Duodenal mucosa (tissue), 2 donors: ENCODE measurements around the gene NMNAT2.
"Not testable (repeated sequence)": the region's sequence is repeated elsewhere in the genome, so short reads cannot be mapped to it uniquely, and the experiment has no call there.

Source experiments
- H3K27ac ChIP-seq: one replicate; pipeline ENCODE4 v1.7.0; 2013; ENCODE audit warnings: low read depth, low read length
- H3K27me3 ChIP-seq, 2 donors: one replicate each; pipeline ENCODE4 v1.7.0; 2013; ENCODE audit warnings: low read length in 2 of 2, control low read depth in 1 of 2; ENCODE audit not compliant: insufficient read depth in 2 of 2, control insufficient read depth in 1 of 2
- H3K36me3 ChIP-seq, 2 donors: one replicate each; pipeline ENCODE4 v1.7.0; 2013; ENCODE audit warnings: low read length in 2 of 2, control low read depth in 1 of 2; ENCODE audit not compliant: insufficient read depth in 2 of 2, control insufficient read depth in 1 of 2
- H3K4me1 ChIP-seq, 2 donors: one replicate each; pipeline ENCODE4 v1.7.0; 2013; ENCODE audit warnings: low read length in 2 of 2, control low read depth in 1 of 2; ENCODE audit not compliant: insufficient read depth in 2 of 2, control insufficient read depth in 1 of 2
- H3K4me3 ChIP-seq, 2 donors: one replicate each; pipeline ENCODE4 v1.7.0; 2013; ENCODE audit warnings: low read length in 2 of 2, low read depth in 1 of 2
- H3K9ac ChIP-seq, 2 donors: one replicate each; pipeline ENCODE4 v1.7.0; 2013; ENCODE audit warnings: low read length in 2 of 2, low read depth in 1 of 2
- H3K9me3 ChIP-seq, 2 donors: one replicate each; pipeline ENCODE4 v1.7.0; 2013; ENCODE audit warnings: low read length in 2 of 2, control low read depth in 1 of 2; ENCODE audit not compliant: control insufficient read depth in 1 of 2

The NMNAT2 gene

GRCh38 chr1:183403498-183403897, 14.7 kb downstream of the NMNAT2 start:
- Histone ChIP-seq H3K27ac (no peak overlapping the region), H3K36me3 (no peaks in the 10 kb centered on the region), H3K4me3 (no peak overlapping the region), H3K9me3 (no peaks in the 10 kb centered on the region), H3K27me3 (peaks cover 0 to 3% of the 10 kb centered on the region in 2 donors), H3K9ac (no peak overlapping the region), H3K4me1 (no peaks in the 10 kb centered on the region)

- H3K36me3 ChIP-seq, H3K9ac ChIP-seq, H3K9me3 ChIP-seq, H3K4me1 ChIP-seq, H3K27ac ChIP-seq, H3K4me3 ChIP-seq, H3K27me3 ChIP-seq: not testable (repeated sequence)
Measured at GRCh38 chr1:183401565-183401964, 16.6 kb downstream of the NMNAT2 start.

- peaks cover 0 to 6% of the 10 kb centered on the region in 2 donors for H3K4me1 ChIP-seq
- H3K9me3 ChIP-seq: no peaks in the 10 kb centered on the region
- no peaks in the 10 kb centered on the region for H3K27me3 ChIP-seq
- H3K4me3 ChIP-seq: no peak overlapping the region
- H3K36me3 ChIP-seq: no peaks in the 10 kb centered on the region
- H3K27ac ChIP-seq: no peak overlapping the region
- H3K9ac ChIP-seq: no peak overlapping the region
Measured at GRCh38 chr1:183394435-183394834, 23.7 kb downstream of the NMNAT2 start.

GRCh38 chr1:183391863-183392262, 26.3 kb downstream of the NMNAT2 start:
- Histone ChIP-seq H3K27ac (no peak overlapping the region), H3K36me3 (no peaks in the 10 kb centered on the region), H3K4me3 (no peak overlapping the region), H3K9ac (no peak overlapping the region), H3K9me3 (no peaks in the 10 kb centered on the region), H3K27me3 (no peaks in the 10 kb centered on the region), H3K4me1 (peaks cover 0 to 5% of the 10 kb centered on the region in 2 donors)

- no peak overlapping the region for H3K4me3 ChIP-seq
- no peak overlapping the region for H3K9ac ChIP-seq
- no peak overlapping the region for H3K27ac ChIP-seq
- no peaks in the 10 kb centered on the region for H3K27me3 ChIP-seq
- no peaks in the 10 kb centered on the region for H3K4me1 ChIP-seq
- no peaks in the 10 kb centered on the region for H3K9me3 ChIP-seq
- H3K36me3 ChIP-seq: no peaks in the 10 kb centered on the region
Measured at GRCh38 chr1:183390561-183390960, 27.6 kb downstream of the NMNAT2 start.

GRCh38 chr1:183388735-183389134, 29.4 kb downstream of the NMNAT2 start:
- H3K36me3 ChIP-seq: no peaks in the 10 kb centered on the region
- no peaks in the 10 kb centered on the region for H3K27me3 ChIP-seq
- no peak overlapping the region for H3K27ac ChIP-seq
- H3K9ac ChIP-seq: no peak overlapping the region
- H3K9me3 ChIP-seq: no peaks in the 10 kb centered on the region
- no peak overlapping the region for H3K4me3 ChIP-seq
- no peaks in the 10 kb centered on the region for H3K4me1 ChIP-seq

- H3K4me1 ChIP-seq: no peaks in the 10 kb centered on the region
- no peaks in the 10 kb centered on the region for H3K27me3 ChIP-seq
- no peaks in the 10 kb centered on the region for H3K36me3 ChIP-seq
- H3K4me3 ChIP-seq: no peak overlapping the region
- H3K9ac ChIP-seq: no peak overlapping the region
- no peak overlapping the region for H3K27ac ChIP-seq
- no peaks in the 10 kb centered on the region for H3K9me3 ChIP-seq
Measured at GRCh38 chr1:183385340-183386144, 32.6 kb downstream of the NMNAT2 start.

- Histone ChIP-seq H3K27ac (no peak overlapping the region), H3K4me1 (no peaks in the 10 kb centered on the region), H3K36me3 (no peaks in the 10 kb centered on the region), H3K9me3 (no peaks in the 10 kb centered on the region), H3K27me3 (no peaks in the 10 kb centered on the region), H3K9ac (no peak overlapping the region), H3K4me3 (no peak overlapping the region)
Measured at GRCh38 chr1:183379951-183380350, 38.2 kb downstream of the NMNAT2 start.

GRCh38 chr1:183375381-183375780, 42.8 kb downstream of the NMNAT2 start:
- no peaks in the 10 kb centered on the region for H3K36me3 ChIP-seq
- no peak overlapping the region for H3K4me3 ChIP-seq
- no peaks in the 10 kb centered on the region for H3K27me3 ChIP-seq
- no peaks in the 10 kb centered on the region for H3K4me1 ChIP-seq
- no peaks in the 10 kb centered on the region for H3K9me3 ChIP-seq
- H3K27ac ChIP-seq: no peak overlapping the region
- no peak overlapping the region for H3K9ac ChIP-seq

- Histone ChIP-seq H3K27me3 (no peaks in the 10 kb centered on the region), H3K27ac (no peak overlapping the region), H3K4me1 (no peaks in the 10 kb centered on the region), H3K9me3 (no peaks in the 10 kb centered on the region), H3K4me3 (no peak overlapping the region), H3K9ac (no peak overlapping the region), H3K36me3 (no peaks in the 10 kb centered on the region)
Measured at GRCh38 chr1:183374825-183375224, 43.4 kb downstream of the NMNAT2 start.
